Pulmonary artery endothelial cell (primary cell): ENCODE measurements around the gene SMCO3. TPM values are rescaled to one million over a fixed set of nuclear protein-coding genes. Genes with fewer than 3 reads are reported as not detected.
A peak's percentile ranks its signal among the peaks of the same experiment; 100 is the strongest.
"Not testable (repeated sequence)": the region's sequence is repeated elsewhere in the genome, so short reads cannot be mapped to it uniquely, and the experiment has no call there.

Experiments
- DNase-seq: peaks from one replicate; pipeline ENCODE4 v3.0.0-alpha.2; 2011; ENCODE audit warnings: low read depth, low spot score
- total RNA-seq: library from RNA; depleted of rRNA; stranded (reverse); fragments of >200 nt; gene quantifications from 2 replicates; pipeline ENCODE4 v1.2.3, GENCODE V29; 2014

SMCO3 gene
- total RNA-seq, 1 donor from 2014 or later = 0.46 TPM

GRCh38 chr12:14775636-14775980 is 38.4 kb downstream of the SMCO3 start:
- DNase-seq = no peak

GRCh38 chr12:14774906-14775635 is 38.9 kb downstream of the SMCO3 start:
- DNase-seq = no peak

GRCh38 chr12:14774074-14774905 is 39.7 kb downstream of the SMCO3 start:
- peak; percentile 89 for DNase-seq

- DNase-seq = no peak
These were observed 40.3 kb downstream of the SMCO3 start for GRCh38 chr12:14773685-14774073.

- DNase-seq = no peak
These were observed 41.0 kb downstream of the SMCO3 start for GRCh38 chr12:14772946-14773345.

GRCh38 chr12:14771651-14772137 is 42.3 kb downstream of the SMCO3 start:
- DNase-seq = no peak

- DNase-seq = peak; percentile 79
These were observed 43.2 kb downstream of the SMCO3 start for GRCh38 chr12:14770496-14771461.

GRCh38 chr12:14769969-14770495 is 44.0 kb downstream of the SMCO3 start:
- DNase-seq = no peak

GRCh38 chr12:14769466-14769968 is 44.5 kb downstream of the SMCO3 start:
- no peak for DNase-seq

- no peak for DNase-seq
These were observed 45.1 kb downstream of the SMCO3 start for GRCh38 chr12:14768823-14769405.

- DNase-seq = no peak
These were observed 46.4 kb downstream of the SMCO3 start for GRCh38 chr12:14767617-14768016.

GRCh38 chr12:14766649-14767215 is 47.2 kb downstream of the SMCO3 start:
- DNase-seq = no peak

GRCh38 chr12:14766020-14766419 is 48.0 kb downstream of the SMCO3 start:
- DNase-seq = not testable (repeated sequence)

GRCh38 chr12:14765398-14765797 is 48.6 kb downstream of the SMCO3 start:
- DNase-seq = no peak

GRCh38 chr12:14759711-14760280 is 54.2 kb downstream of the SMCO3 start:
- DNase-seq = not testable (repeated sequence)

GRCh38 chr12:14756334-14757143 is 57.4 kb downstream of the SMCO3 start:
- no peak for DNase-seq
